PC-9 (cell line): ENCODE results near the gene GLRA3.

Source experiments
- EZH2 ChIP-seq: fragments of 200-600 bp; sonication (generic); IDR thresholded peaks from 2 replicates; pipeline ENCODE4 v1.8.0; 2017; ENCODE audit warnings: antibody characterized with exemption, low read depth
- TF ChIP-seq, protein P1 (sequence below): fragments of 200-600 bp; sonication (generic); conservative IDR thresholded peaks from 2 replicates; pipeline ENCODE4 v1.6.1; 2017; ENCODE audit warnings: mixed run types, antibody characterized with exemption, mild to moderate bottlenecking, moderate library complexity

DNA sequence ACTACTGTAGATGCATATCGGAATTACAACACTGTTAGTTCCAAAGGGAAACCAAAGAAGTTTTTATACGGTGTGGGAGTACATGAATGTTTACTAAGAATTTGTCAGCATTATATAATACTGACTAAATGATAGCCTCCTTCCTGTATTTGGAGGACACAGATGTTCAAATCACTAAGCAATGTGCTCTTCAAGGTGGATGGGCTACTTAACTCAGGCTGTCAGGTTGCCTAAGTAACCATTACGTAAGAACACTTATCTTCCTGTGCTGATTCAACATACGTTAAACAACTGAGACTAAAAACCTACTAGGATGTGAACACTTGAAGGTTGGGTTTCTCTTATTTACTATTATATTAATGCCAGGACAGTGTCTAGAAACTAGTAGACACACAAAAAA lies 224.8 kb downstream of the GLRA3 start:
- TF ChIP-seq, protein P1, sequence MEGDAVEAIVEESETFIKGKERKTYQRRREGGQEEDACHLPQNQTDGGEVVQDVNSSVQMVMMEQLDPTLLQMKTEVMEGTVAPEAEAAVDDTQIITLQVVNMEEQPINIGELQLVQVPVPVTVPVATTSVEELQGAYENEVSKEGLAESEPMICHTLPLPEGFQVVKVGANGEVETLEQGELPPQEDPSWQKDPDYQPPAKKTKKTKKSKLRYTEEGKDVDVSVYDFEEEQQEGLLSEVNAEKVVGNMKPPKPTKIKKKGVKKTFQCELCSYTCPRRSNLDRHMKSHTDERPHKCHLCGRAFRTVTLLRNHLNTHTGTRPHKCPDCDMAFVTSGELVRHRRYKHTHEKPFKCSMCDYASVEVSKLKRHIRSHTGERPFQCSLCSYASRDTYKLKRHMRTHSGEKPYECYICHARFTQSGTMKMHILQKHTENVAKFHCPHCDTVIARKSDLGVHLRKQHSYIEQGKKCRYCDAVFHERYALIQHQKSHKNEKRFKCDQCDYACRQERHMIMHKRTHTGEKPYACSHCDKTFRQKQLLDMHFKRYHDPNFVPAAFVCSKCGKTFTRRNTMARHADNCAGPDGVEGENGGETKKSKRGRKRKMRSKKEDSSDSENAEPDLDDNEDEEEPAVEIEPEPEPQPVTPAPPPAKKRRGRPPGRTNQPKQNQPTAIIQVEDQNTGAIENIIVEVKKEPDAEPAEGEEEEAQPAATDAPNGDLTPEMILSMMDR = no peak
- TF ChIP-seq EZH2 = no peak
